Measurements from ENCODE around the gene CCDC7. TPM values are rescaled to one million over a fixed set of nuclear protein-coding genes. Genes with fewer than 3 reads are reported as not detected.

Gene CCDC7
- total RNA-seq, 1 donor from 2014 or later: 24.7 TPM

GRCh38 chr10:32877915-32878314 lies 432.0 kb downstream of the CCDC7 start:
- no peak for TF ChIP-seq CTCF (IDR thresholded peaks at IDR 0.05; ENCODE audit: borderline replicate concordance)
- intact Hi-C loops (cut with micrococcal nuclease): no loop called here
- H3K27me3 ChIP-seq (ENCODE audit: low read depth): no peaks in the 10 kb centered on the region
- H3K36me3 ChIP-seq: no peaks in the 10 kb centered on the region
- H3K4me1 ChIP-seq: no peaks in the 10 kb centered on the region
- DNase-seq: no peak
- H3K9me3 ChIP-seq (replicated peaks): no peaks in the 10 kb centered on the region
- H3K4me3 ChIP-seq: no peak overlapping the region
- no peak overlapping the region for H3K27ac ChIP-seq (replicated peaks)

GRCh38 chr10:32878646-32879045 lies 432.7 kb downstream of the CCDC7 start:
- intact Hi-C loops (cut with micrococcal nuclease): no loop called here
- Histone ChIP-seq H3K4me3 (no peak overlapping the region), H3K9me3 (replicated peaks) (no peaks in the 10 kb centered on the region), H3K27me3 (ENCODE audit: low read depth) (no peaks in the 10 kb centered on the region), H3K27ac (replicated peaks) (no peak overlapping the region), H3K36me3 (no peaks in the 10 kb centered on the region), H3K4me1 (no peaks in the 10 kb centered on the region)
- DNase-seq: no peak
- TF ChIP-seq CTCF (IDR thresholded peaks at IDR 0.05; ENCODE audit: borderline replicate concordance): no peak

GRCh38 chr10:32882076-32882475 lies 436.1 kb downstream of the CCDC7 start:
- Histone ChIP-seq H3K27ac (replicated peaks) (no peak overlapping the region), H3K9me3 (replicated peaks) (no peaks in the 10 kb centered on the region), H3K4me1 (no peaks in the 10 kb centered on the region), H3K27me3 (ENCODE audit: low read depth) (no peaks in the 10 kb centered on the region), H3K4me3 (no peak overlapping the region), H3K36me3 (no peaks in the 10 kb centered on the region)
- intact Hi-C loops (cut with micrococcal nuclease): no loop called here
- TF ChIP-seq CTCF (IDR thresholded peaks at IDR 0.05; ENCODE audit: borderline replicate concordance): no peak
- no peak for DNase-seq

DNA sequence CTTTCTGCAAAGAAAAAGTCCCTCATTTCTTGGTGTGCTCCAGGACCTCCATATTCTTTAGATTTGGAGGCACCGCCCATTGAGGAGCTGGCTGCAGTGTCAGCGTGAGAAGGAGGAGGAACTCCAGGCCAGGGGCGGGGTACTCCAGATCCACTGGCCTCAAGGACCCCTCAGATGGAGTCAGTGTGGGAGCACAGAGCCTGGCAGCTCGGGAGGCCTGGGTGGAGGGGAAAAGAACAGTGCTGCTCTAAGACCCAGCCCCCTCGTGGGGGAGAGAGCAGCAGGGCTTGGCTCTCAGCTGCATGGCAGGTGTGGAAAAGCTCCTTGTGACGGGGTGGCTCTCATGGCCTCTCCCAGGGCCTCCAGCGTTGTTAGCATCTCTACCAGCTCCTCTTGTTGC lies 441.5 kb downstream of the CCDC7 start:
- no peak for TF ChIP-seq CTCF (IDR thresholded peaks at IDR 0.05; ENCODE audit: borderline replicate concordance)
- no peaks in the 10 kb centered on the region for H3K27me3 ChIP-seq (ENCODE audit: low read depth)
- no peaks in the 10 kb centered on the region for H3K36me3 ChIP-seq
- H3K4me1 ChIP-seq: no peaks in the 10 kb centered on the region
- intact Hi-C loops (cut with micrococcal nuclease): no loop called here
- H3K9me3 ChIP-seq (replicated peaks): no peaks in the 10 kb centered on the region
- no peak overlapping the region for H3K4me3 ChIP-seq
- no peak overlapping the region for H3K27ac ChIP-seq (replicated peaks)
- DNase-seq: no peak

DNA sequence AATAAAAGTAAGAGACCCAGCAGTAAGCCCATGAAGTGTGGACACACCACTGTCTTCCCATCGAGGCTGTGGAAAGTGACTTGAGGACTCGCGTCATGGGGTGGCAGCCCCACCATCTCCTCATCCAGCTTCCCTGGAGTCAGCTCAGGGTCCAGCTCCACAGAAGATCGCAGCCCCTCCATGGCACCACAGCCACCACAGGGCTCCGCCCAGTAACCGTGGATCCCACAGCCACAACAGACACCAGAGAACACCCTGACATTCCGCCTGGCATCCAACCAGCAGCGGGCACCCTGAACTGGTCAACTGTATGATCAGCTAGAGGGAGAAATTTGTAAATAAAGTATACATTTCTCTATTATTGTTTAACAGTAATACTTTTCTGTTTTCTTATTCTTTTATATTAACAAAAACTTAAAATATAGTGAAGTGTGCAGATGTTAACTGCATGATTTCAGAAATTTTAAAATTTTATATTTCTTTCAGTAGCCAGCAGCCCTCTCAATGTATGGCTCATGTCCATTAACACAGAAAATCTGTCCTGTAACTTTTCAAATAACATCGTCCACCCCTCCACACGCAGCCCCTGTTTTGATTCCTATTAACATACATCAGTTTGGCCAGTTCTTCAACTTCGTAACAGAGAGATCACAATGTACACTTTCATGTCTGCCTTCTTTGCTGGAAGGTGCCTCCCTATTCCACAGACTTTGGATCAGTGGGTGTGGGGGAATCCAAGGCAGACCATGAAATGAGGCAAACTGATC lies 442.4 kb downstream of the CCDC7 start:
- TF ChIP-seq CTCF (IDR thresholded peaks at IDR 0.05; ENCODE audit: borderline replicate concordance): no peak
- intact Hi-C loops (cut with micrococcal nuclease): no loop called here

More for the DNA sequence above, 442.4 kb downstream of the CCDC7 start:
- H3K4me3 ChIP-seq: no peak overlapping the region
- H3K27me3 ChIP-seq (ENCODE audit: low read depth): no peaks in the 10 kb centered on the region
- H3K9me3 ChIP-seq (replicated peaks): no peaks in the 10 kb centered on the region
- no peaks in the 10 kb centered on the region for H3K4me1 ChIP-seq
- DNase-seq: no peak
- H3K27ac ChIP-seq (replicated peaks): no peak overlapping the region
- H3K36me3 ChIP-seq: no peaks in the 10 kb centered on the region
